Calu3 (cell line): ENCODE results near the gene GTPBP8. TPM values are rescaled to one million over a fixed set of nuclear protein-coding genes. Genes with fewer than 3 reads are reported as not detected.
A peak's percentile ranks its signal among the peaks of the same experiment; 100 is the strongest.

ENCODE experiments used
- BruUV-seq: library from RNA; stranded (reverse); fragments of 400-500 nt; replicated peaks from 2 replicates; lab custom pipeline; 2021; lab: Mats Ljungman, UMichigan
- CTCF ChIA-PET: fragments of 300-600 bp; sonication (Branson Sonifier 250); formaldehyde crosslinking; loops from one replicate; lab custom pipeline; 2022; ENCODE audit warnings: antibody characterized with exemption; lab: Charles Lee
- DNase-seq: peaks from one replicate; pipeline ENCODE4 v3.0.0; 2022
- H3K27ac Mint-ChIP-seq: one replicate; pipeline ENCODE4 v1.8.0; 2022; ENCODE audit warnings: mixed read lengths; ENCODE audit not compliant: unreplicated experiment
- H3K27me3 Mint-ChIP-seq: one replicate; pipeline ENCODE4 v1.8.0; 2022; ENCODE audit warnings: mixed read lengths; ENCODE audit not compliant: unreplicated experiment
- H3K36me3 Mint-ChIP-seq: one replicate; pipeline ENCODE4 v1.8.0; 2022; ENCODE audit warnings: mild to moderate bottlenecking, moderate library complexity, mixed read lengths; ENCODE audit not compliant: insufficient read depth, unreplicated experiment
- H3K4me1 Mint-ChIP-seq: one replicate; pipeline ENCODE4 v1.8.0; 2022; ENCODE audit warnings: mild to moderate bottlenecking, low read depth, mixed read lengths; ENCODE audit not compliant: unreplicated experiment
- H3K4me3 Mint-ChIP-seq: one replicate; pipeline ENCODE4 v1.8.0; 2022; ENCODE audit warnings: mild to moderate bottlenecking, low read depth, moderate library complexity, mixed read lengths; ENCODE audit not compliant: unreplicated experiment
- H3K9me3 Mint-ChIP-seq: one replicate; pipeline ENCODE4 v1.8.0; 2022; ENCODE audit warnings: low read depth, mixed read lengths; ENCODE audit not compliant: unreplicated experiment
- CTCF ChIP-seq: fragments of 200-600 bp; IDR thresholded peaks from one replicate; pipeline ENCODE4 v1.8.0; 2022; ENCODE audit warnings: antibody characterized with exemption; ENCODE audit not compliant: unreplicated experiment
- intact Hi-C: fragments of 100-400 bp; cut with micrococcal nuclease; formaldehyde crosslinking; loops from one replicate; pipeline ENCODE4 v1.10.0; 2022; ENCODE audit not compliant: unreplicated experiment
- total RNA-seq: library from RNA; stranded (reverse); gene quantifications from 2 replicates; pipeline ENCODE4 v1.2.3, GENCODE V29; 2022

The GTPBP8 gene
- total RNA-seq, 1 experiment from 2014 or later: 8.1 TPM

GRCh38 chr3:113035387-113035982 lies 44.7 kb downstream of the GTPBP8 start:
- TF ChIP-seq CTCF: peak; percentile 59
- DNase-seq: peak; percentile 65
- H3K9me3 Mint-ChIP-seq: no peaks in the 10 kb centered on the region
- H3K4me3 Mint-ChIP-seq: no peak overlapping the region
- H3K27ac Mint-ChIP-seq: no peak overlapping the region
- CTCF ChIA-PET: interaction anchor here (0.6 to 1.0 kb wide), 2 partner anchors 29 to 34 kb away, joined by 4 read pairs; no protein-coding TSS in a partner anchor
- H3K27me3 Mint-ChIP-seq: no peaks in the 10 kb centered on the region
- BruUV-seq: no TSS peak
- H3K4me1 Mint-ChIP-seq: no peaks in the 10 kb centered on the region
- no peaks in the 10 kb centered on the region for H3K36me3 Mint-ChIP-seq
- intact Hi-C loops: no loop called here

GRCh38 chr3:113038328-113038727 lies 47.5 kb downstream of the GTPBP8 start:
- CTCF ChIA-PET: no interaction called here

GRCh38 chr3:113039546-113039945 lies 48.8 kb downstream of the GTPBP8 start:
- no peaks in the 10 kb centered on the region for H3K4me1 Mint-ChIP-seq
- TF ChIP-seq CTCF: no peak
- H3K27me3 Mint-ChIP-seq: no peaks in the 10 kb centered on the region
- no peak overlapping the region for H3K27ac Mint-ChIP-seq
- no peak overlapping the region for H3K4me3 Mint-ChIP-seq
- no peaks in the 10 kb centered on the region for H3K9me3 Mint-ChIP-seq
- H3K36me3 Mint-ChIP-seq: no peaks in the 10 kb centered on the region
- CTCF ChIA-PET: no interaction called here
- intact Hi-C loops: no loop called here
- DNase-seq: no peak
- BruUV-seq: no TSS peak

More at GRCh38 chr3:113038328-113038727, 47.5 kb downstream of the GTPBP8 start:
- Mint-ChIP-seq H3K4me3 (no peak overlapping the region), H3K4me1 (no peaks in the 10 kb centered on the region), H3K27ac (no peak overlapping the region), H3K36me3 (no peaks in the 10 kb centered on the region), H3K27me3 (no peaks in the 10 kb centered on the region), H3K9me3 (no peaks in the 10 kb centered on the region)
- intact Hi-C loops: no loop called here
- peak; percentile 13 for DNase-seq
- no TSS peak for BruUV-seq
- no peak for TF ChIP-seq CTCF

GRCh38 chr3:113040231-113040630 lies 49.4 kb downstream of the GTPBP8 start:
- Mint-ChIP-seq H3K9me3 (peaks cover 1% of the 10 kb centered on the region), H3K4me1 (no peaks in the 10 kb centered on the region), H3K4me3 (no peak overlapping the region), H3K27me3 (no peaks in the 10 kb centered on the region), H3K36me3 (no peaks in the 10 kb centered on the region), H3K27ac (no peak overlapping the region)
- TF ChIP-seq CTCF: no peak
- no TSS peak for BruUV-seq
- CTCF ChIA-PET: no interaction called here
- no peak for DNase-seq
- intact Hi-C loops: no loop called here
